Duodenal mucosa (tissue), 2 donors: ENCODE data around the gene SFXN3.

ENCODE experiments used
- H3K27ac ChIP-seq: one replicate; pipeline ENCODE4 v1.7.0; 2013; ENCODE audit warnings: low read depth, low read length
- H3K27me3 ChIP-seq, 2 donors: one replicate each; pipeline ENCODE4 v1.7.0; 2013; ENCODE audit warnings: low read length in 2 of 2, control low read depth in 1 of 2; ENCODE audit not compliant: insufficient read depth in 2 of 2, control insufficient read depth in 1 of 2
- H3K36me3 ChIP-seq, 2 donors: one replicate each; pipeline ENCODE4 v1.7.0; 2013; ENCODE audit warnings: low read length in 2 of 2, control low read depth in 1 of 2; ENCODE audit not compliant: insufficient read depth in 2 of 2, control insufficient read depth in 1 of 2
- H3K4me1 ChIP-seq, 2 donors: one replicate each; pipeline ENCODE4 v1.7.0; 2013; ENCODE audit warnings: low read length in 2 of 2, control low read depth in 1 of 2; ENCODE audit not compliant: insufficient read depth in 2 of 2, control insufficient read depth in 1 of 2
- H3K4me3 ChIP-seq, 2 donors: one replicate each; pipeline ENCODE4 v1.7.0; 2013; ENCODE audit warnings: low read length in 2 of 2, low read depth in 1 of 2
- H3K9ac ChIP-seq, 2 donors: one replicate each; pipeline ENCODE4 v1.7.0; 2013; ENCODE audit warnings: low read length in 2 of 2, low read depth in 1 of 2
- H3K9me3 ChIP-seq, 2 donors: one replicate each; pipeline ENCODE4 v1.7.0; 2013; ENCODE audit warnings: low read length in 2 of 2, control low read depth in 1 of 2; ENCODE audit not compliant: control insufficient read depth in 1 of 2

SFXN3 gene

GRCh38 chr10:101065481-101066145 is 34.6 kb downstream of the SFXN3 start:
- Histone ChIP-seq H3K27me3 (peaks cover 0 to 16% of the 10 kb centered on the region in 2 donors), H3K27ac (peak overlapping the region; percentile 81), H3K9ac (peak overlapping the region; percentile 54 to 70), H3K9me3 (no peaks in the 10 kb centered on the region), H3K4me3 (peak overlapping the region; percentile 71 to 76), H3K4me1 (peaks cover 46 to 48% of the 10 kb centered on the region in 2 donors), H3K36me3 (no peaks in the 10 kb centered on the region)

GRCh38 chr10:101066146-101066895 is 35.3 kb downstream of the SFXN3 start:
- Histone ChIP-seq H3K9me3 (no peaks in the 10 kb centered on the region), H3K36me3 (no peaks in the 10 kb centered on the region), H3K9ac (peak overlapping the region; percentile 66 to 70), H3K4me3 (peak overlapping the region; percentile 71 to 76), H3K27me3 (peaks cover 0 to 16% of the 10 kb centered on the region in 2 donors), H3K27ac (peak overlapping the region; percentile 81), H3K4me1 (peaks cover 44 to 46% of the 10 kb centered on the region in 2 donors)

- H3K27ac ChIP-seq, result peak overlapping the region; percentile 81
These were observed 35.9 kb downstream of the SFXN3 start for GRCh38 chr10:101066896-101067355.

GRCh38 chr10:101067356-101068083 is 36.5 kb downstream of the SFXN3 start:
- Histone ChIP-seq H3K27ac (no peak overlapping the region), H3K9me3 (no peaks in the 10 kb centered on the region), H3K9ac (peak overlapping the region; percentile 70 to 73), H3K36me3 (no peaks in the 10 kb centered on the region), H3K4me1 (peaks cover 32 to 38% of the 10 kb centered on the region in 2 donors), H3K4me3 (peak overlapping the region; percentile 71 to 76), H3K27me3 (peaks cover under 1 to 16% of the 10 kb centered on the region in 2 donors)

More at GRCh38 chr10:101066896-101067355, 35.9 kb downstream of the SFXN3 start:
- Histone ChIP-seq H3K9me3 (no peaks in the 10 kb centered on the region), H3K9ac (peak overlapping the region; percentile 70 to 73), H3K4me3 (peak overlapping the region; percentile 71 to 76), H3K4me1 (peaks cover 38 to 41% of the 10 kb centered on the region in 2 donors), H3K36me3 (no peaks in the 10 kb centered on the region), H3K27me3 (peaks cover 0 to 16% of the 10 kb centered on the region in 2 donors)

- Histone ChIP-seq H3K9ac (no peak overlapping the region), H3K27ac (no peak overlapping the region), H3K4me1 (peaks cover 20 to 21% of the 10 kb centered on the region in 2 donors), H3K9me3 (no peaks in the 10 kb centered on the region), H3K36me3 (no peaks in the 10 kb centered on the region), H3K4me3 (no peak overlapping the region), H3K27me3 (peaks cover 20 to 23% of the 10 kb centered on the region in 2 donors)
These were observed 38.4 kb downstream of the SFXN3 start for GRCh38 chr10:101069441-101069840.

GRCh38 chr10:101070098-101070497 is 39.1 kb downstream of the SFXN3 start:
- Histone ChIP-seq H3K27me3 (peaks cover 20 to 21% of the 10 kb centered on the region in 2 donors), H3K27ac (no peak overlapping the region), H3K36me3 (no peaks in the 10 kb centered on the region), H3K9me3 (no peaks in the 10 kb centered on the region), H3K4me1 (peaks cover 15 to 20% of the 10 kb centered on the region in 2 donors), H3K4me3 (no peak overlapping the region), H3K9ac (no peak overlapping the region)

- no peak overlapping the region for H3K4me3 ChIP-seq
- peaks cover 5 to 11% of the 10 kb centered on the region in 2 donors for H3K4me1 ChIP-seq
- H3K27me3 ChIP-seq, result peaks cover 32 to 33% of the 10 kb centered on the region in 2 donors
- no peak overlapping the region for H3K27ac ChIP-seq
- H3K36me3 ChIP-seq, result no peaks in the 10 kb centered on the region
- no peaks in the 10 kb centered on the region for H3K9me3 ChIP-seq
- no peak overlapping the region for H3K9ac ChIP-seq
These were observed 40.3 kb downstream of the SFXN3 start for GRCh38 chr10:101071267-101071884.

GRCh38 chr10:101071885-101072433 is 40.9 kb downstream of the SFXN3 start:
- no peaks in the 10 kb centered on the region for H3K36me3 ChIP-seq
- no peaks in the 10 kb centered on the region for H3K9me3 ChIP-seq
- no peak overlapping the region for H3K9ac ChIP-seq
- no peak overlapping the region for H3K27ac ChIP-seq
- H3K4me3 ChIP-seq, result no peak overlapping the region
- H3K27me3 ChIP-seq, result peaks cover 32 to 34% of the 10 kb centered on the region in 2 donors
- peaks cover 0 to 6% of the 10 kb centered on the region in 2 donors for H3K4me1 ChIP-seq

GRCh38 chr10:101072923-101073322 is 41.9 kb downstream of the SFXN3 start:
- H3K27me3 ChIP-seq, result peaks cover 32 to 34% of the 10 kb centered on the region in 2 donors
- no peaks in the 10 kb centered on the region for H3K4me1 ChIP-seq
- H3K27ac ChIP-seq, result no peak overlapping the region
- no peak overlapping the region for H3K9ac ChIP-seq
- no peaks in the 10 kb centered on the region for H3K36me3 ChIP-seq
- H3K4me3 ChIP-seq, result no peak overlapping the region
- no peaks in the 10 kb centered on the region for H3K9me3 ChIP-seq
